H1 (cell line): ENCODE data around the gene EMP2. TPM values are rescaled to one million over a fixed set of nuclear protein-coding genes. Genes with fewer than 3 reads are reported as not detected.

Experiments used
- CTCF ChIA-PET: fragments of 300-600 bp; sonication (Branson Sonifier 250); formaldehyde crosslinking; loops from one replicate; lab custom pipeline; 2021; ENCODE audit not compliant: partially characterized antibody; lab: Charles Lee
- POLR2A ChIA-PET: fragments of 300-600 bp; sonication (Branson Sonifier 250); formaldehyde crosslinking; loops from one replicate; lab custom pipeline; 2021; ENCODE audit warnings: inconsistent platforms; ENCODE audit not compliant: partially characterized antibody; lab: Charles Lee
- DNase-seq, 2 experiments: peaks; one replicate each; pipeline versions ENCODE4 v3.0.0 to v3.0.0-alpha.2; 2010 to 2022; ENCODE audit warnings: low spot score in 2 of 2, low read depth in 1 of 2, mixed read lengths in 1 of 2
- FAIRE-seq: peaks from 2 replicates; lab custom pipeline; 2011; peaks lifted over from hg19 to GRCh38; lab: Jason Lieb, UNC
- H2AFZ ChIP-seq: 2 replicates; pipeline ENCODE4 v1.8.1; 2012; ENCODE audit warnings: low read length, inconsistent platforms
- H2AK5ac ChIP-seq: 2 replicates; pipeline ENCODE4 v1.6.1; 2013; ENCODE audit warnings: low read depth, low read length
- H2BK120ac ChIP-seq: replicated peaks from 2 replicates; pipeline ENCODE3; 2013; ENCODE audit warnings: low read depth, low read length, inconsistent platforms
- H2BK12ac ChIP-seq: 2 replicates; pipeline ENCODE4 v1.6.1; 2013; ENCODE audit warnings: low read depth, low read length
- H2BK15ac ChIP-seq: 2 replicates; pipeline ENCODE4 v1.6.1; 2013; ENCODE audit warnings: low read length
- H2BK20ac ChIP-seq: 2 replicates; pipeline ENCODE4 v1.6.1; 2013; ENCODE audit warnings: low read length
- H2BK5ac ChIP-seq: 2 replicates; pipeline ENCODE4 v1.6.1; 2013; ENCODE audit warnings: low read depth, low read length
- H3K14ac ChIP-seq: 2 replicates; pipeline ENCODE4 v1.6.1; 2013; ENCODE audit warnings: inconsistent platforms; ENCODE audit not compliant: insufficient read length
- H3K18ac ChIP-seq: 2 replicates; pipeline ENCODE4 v1.6.1; 2013; ENCODE audit warnings: low read length; ENCODE audit errors: extremely low read depth
- H3K23ac ChIP-seq: 2 replicates; pipeline ENCODE4 v1.6.1; 2013; ENCODE audit warnings: inconsistent platforms; ENCODE audit not compliant: insufficient read length
- H3K23me2 ChIP-seq: 2 replicates; pipeline ENCODE4 v1.6.1; 2013; ENCODE audit warnings: low read depth, low read length
- H3K27ac ChIP-seq: 2 replicates; pipeline ENCODE4 v1.6.1; 2011; ENCODE audit warnings: low read depth, low read length, inconsistent platforms
- H3K27me3 ChIP-seq, 4 experiments: replicated peaks in 1 of 4; 1 replicate in 1 of 4; 2 replicates in 3 of 4; pipeline versions ENCODE4 v1.6.1 to v1.8.1; 2011 to 2013; ENCODE audit warnings: low read length in 3 of 4, mild to moderate bottlenecking in 3 of 4, inconsistent platforms in 2 of 4, mixed read lengths in 2 of 4, moderate library complexity in 1 of 4; ENCODE audit not compliant: control insufficient read depth in 3 of 4, insufficient read depth in 3 of 4; ENCODE audit errors: extremely low read depth in 1 of 4
- H3K36me3 ChIP-seq, 4 experiments: 2 replicates each; pipeline versions ENCODE4 v1.6.1 to v1.8.1; 2011 to 2013; ENCODE audit warnings: mild to moderate bottlenecking in 4 of 4, low read length in 3 of 4, moderate library complexity in 2 of 4, control low read depth in 1 of 4, inconsistent platforms in 1 of 4; ENCODE audit not compliant: insufficient read depth in 4 of 4, control insufficient read depth in 2 of 4
- H3K4ac ChIP-seq: replicated peaks from 2 replicates; pipeline ENCODE3; 2013; ENCODE audit warnings: low read length, low read depth, mixed read lengths, inconsistent platforms; ENCODE audit not compliant: insufficient read length
- H3K4me1 ChIP-seq, 4 experiments: replicated peaks in 1 of 4; 1 replicate in 1 of 4; 2 replicates in 3 of 4; pipeline versions ENCODE4 v1.6.1 to v1.8.1; 2011 to 2013; ENCODE audit warnings: low read length in 3 of 4, inconsistent platforms in 2 of 4, mixed read lengths in 1 of 4; ENCODE audit not compliant: insufficient read depth in 4 of 4, control insufficient read depth in 3 of 4
- H3K4me2 ChIP-seq, 2 experiments: 2 replicates each; pipeline versions ENCODE4 v1.6.1 to v1.8.1; 2011 to 2013; ENCODE audit warnings: low read depth in 2 of 2, low read length in 2 of 2, control low read depth in 1 of 2, inconsistent platforms in 1 of 2, mild to moderate bottlenecking in 1 of 2; ENCODE audit not compliant: insufficient read depth in 1 of 2
- H3K4me3 ChIP-seq, 4 experiments: fragments of 200-600, 300-600 bp in 1 of 4; sonication (generic), shearing (Covaris generic), sonication (Bioruptor Twin) in 1 of 4; 2 replicates each; pipeline versions ENCODE4 v1.5.1 to v1.8.1; 2011 to 2016; ENCODE audit warnings: low read length in 4 of 4, low read depth in 3 of 4, control low read depth in 2 of 4, inconsistent platforms in 2 of 4, mild to moderate bottlenecking in 2 of 4, mixed read lengths in 1 of 4, moderate library complexity in 1 of 4; ENCODE audit not compliant: insufficient read depth in 2 of 4; ENCODE audit errors: extremely low read depth in 1 of 4
- H3K56ac ChIP-seq: replicated peaks from 2 replicates; pipeline ENCODE3; 2013; ENCODE audit warnings: low read depth, mild to moderate bottlenecking, mixed read lengths, low read length, inconsistent platforms; ENCODE audit not compliant: insufficient read length
- H3K79me1 ChIP-seq: 2 replicates; pipeline ENCODE4 v1.6.1; 2013; ENCODE audit warnings: low read depth, low read length, control low read depth
- H3K79me2 ChIP-seq, 2 experiments: 2 replicates each; pipeline versions ENCODE4 v1.6.1 to v1.8.1; 2012 to 2013; ENCODE audit warnings: low read length in 2 of 2, mild to moderate bottlenecking in 2 of 2, inconsistent platforms in 1 of 2; ENCODE audit not compliant: insufficient read depth in 2 of 2, control insufficient read depth in 1 of 2
- H3K9ac ChIP-seq, 4 experiments: replicated peaks in 1 of 4; 1 replicate in 1 of 4; 2 replicates in 3 of 4; pipeline versions ENCODE4 v1.6.1 to v1.8.1; 2011 to 2013; ENCODE audit warnings: low read depth in 3 of 4, low read length in 3 of 4, control low read depth in 2 of 4, mild to moderate bottlenecking in 2 of 4, moderate library complexity in 2 of 4, inconsistent platforms in 1 of 4; ENCODE audit errors: extremely low read depth in 1 of 4
- H3K9me3 ChIP-seq, 2 experiments: 2 replicates each; pipeline versions ENCODE4 v1.6.1 to v1.8.1; 2012 to 2013; ENCODE audit warnings: mild to moderate bottlenecking in 2 of 2, moderate library complexity in 2 of 2, control low read depth in 1 of 2, inconsistent platforms in 1 of 2, low read depth in 1 of 2, low read length in 1 of 2, mixed read lengths in 1 of 2; ENCODE audit not compliant: insufficient read depth in 2 of 2
- H4K20me1 ChIP-seq, 2 experiments: replicated peaks in 1 of 2; 2 replicates each; pipeline versions ENCODE3 to v1.8.1; 2011 to 2013; ENCODE audit warnings: inconsistent platforms in 2 of 2, low read length in 2 of 2, mild to moderate bottlenecking in 1 of 2; ENCODE audit not compliant: insufficient read depth in 2 of 2, control insufficient read depth in 1 of 2
- H4K5ac ChIP-seq: 2 replicates; pipeline ENCODE4 v1.6.1; 2013; ENCODE audit warnings: low read length, low read depth, mixed read lengths, inconsistent platforms; ENCODE audit not compliant: insufficient read length
- H4K8ac ChIP-seq: 2 replicates; pipeline ENCODE4 v1.8.0; 2013; ENCODE audit warnings: mild to moderate bottlenecking, moderate library complexity, low read length, inconsistent platforms; ENCODE audit not compliant: insufficient read depth; ENCODE audit errors: extremely low read depth
- H4K91ac ChIP-seq: replicated peaks from 2 replicates; pipeline ENCODE3; 2013; ENCODE audit warnings: low read length, mixed read lengths, inconsistent platforms; ENCODE audit not compliant: insufficient read length
- FOSL1 ChIP-seq: IDR thresholded peaks from 2 replicates; pipeline ENCODE4 v1.6.1; 2011; ENCODE audit warnings: mild to moderate bottlenecking, low read depth, low read length, moderate library complexity; ENCODE audit not compliant: insufficient read depth
- GABPA ChIP-seq: IDR thresholded peaks from 2 replicates; pipeline ENCODE4 v1.6.1; 2011; ENCODE audit warnings: mild to moderate bottlenecking, low read length, moderate library complexity, borderline replicate concordance; ENCODE audit not compliant: insufficient read depth
- HDAC2 ChIP-seq, 2 experiments: fragments of 300-600 bp in 1 of 2; sonication (generic) in 1 of 2; IDR thresholded peaks; 2 replicates each; pipeline ENCODE4 v1.6.1; 2011 to 2012; ENCODE audit warnings: low read depth in 2 of 2, low read length in 2 of 2, mild to moderate bottlenecking in 2 of 2, moderate library complexity in 2 of 2, borderline replicate concordance in 1 of 2, inconsistent platforms in 1 of 2
- KDM5A ChIP-seq: fragments of 200-600 bp; IDR thresholded peaks from 2 replicates; pipeline ENCODE4 v1.7.1; 2012; ENCODE audit warnings: mild to moderate bottlenecking, low read length, inconsistent platforms, mixed read lengths
- NRF1 ChIP-seq: IDR thresholded peaks from 2 replicates; pipeline ENCODE4 v1.6.1; 2011; ENCODE audit warnings: mild to moderate bottlenecking, low read depth, low read length, improper control_type of control experiment
- POLR2AphosphoS5 ChIP-seq: IDR thresholded peaks from 2 replicates; pipeline ENCODE4 v1.6.1; 2011; ENCODE audit warnings: low read depth, low read length
- RAD21 ChIP-seq, 2 experiments: IDR thresholded peaks in 1 of 2; conservative IDR thresholded peaks in 1 of 2; 2 replicates each; pipeline ENCODE4 v1.6.1; 2011; ENCODE audit warnings: low read depth in 2 of 2, low read length in 2 of 2, improper control_type of control experiment in 1 of 2, inconsistent platforms in 1 of 2, mild to moderate bottlenecking in 1 of 2, moderate library complexity in 1 of 2
- SAP30 ChIP-seq: fragments of 300-600 bp; sonication (generic); IDR thresholded peaks from 2 replicates; pipeline ENCODE4 v1.7.1; 2012; ENCODE audit warnings: low read length, moderate library complexity, mild to moderate bottlenecking, inconsistent platforms; ENCODE audit not compliant: insufficient read depth, insufficient replicate concordance
- TAF1 ChIP-seq: IDR thresholded peaks from 2 replicates; pipeline ENCODE4 v1.6.1; 2011; ENCODE audit warnings: mild to moderate bottlenecking, low read depth, low read length
- TAF7 ChIP-seq: optimal IDR thresholded peaks from 2 replicates; pipeline ENCODE3; 2011; ENCODE audit warnings: low read depth, mild to moderate bottlenecking, inconsistent platforms, low read length, moderate library complexity, borderline replicate concordance
- TBP ChIP-seq: IDR thresholded peaks from 2 replicates; pipeline ENCODE4 v1.6.1; 2011; ENCODE audit warnings: low read depth, low read length, improper control_type of control experiment
- TEAD4 ChIP-seq: IDR thresholded peaks from 2 replicates; pipeline ENCODE4 v1.6.1; 2012; ENCODE audit warnings: low read depth, low read length, inconsistent platforms, mixed read lengths
- ZNF274 ChIP-seq: IDR thresholded peaks from 2 replicates; pipeline ENCODE4 v1.7.0; 2012; ENCODE audit warnings: low read length, borderline replicate concordance; ENCODE audit errors: extremely low read depth
- WGBS, 2 experiments: shearing (Covaris generic) in 1 of 2; methylation state at CpG; one replicate each; pipeline versions ENCODE4 v1.1.6 to v1.1.7; 2013 to 2015; ENCODE audit warnings: low lambda C conversion rate in 2 of 2, mixed read lengths in 2 of 2, inconsistent platforms in 1 of 2, low coverage in 1 of 2, missing lambda C conversion rate in 1 of 2; ENCODE audit not compliant: insufficient replicate concordance in 2 of 2, insufficient coverage in 1 of 2, insufficient read length in 1 of 2; ENCODE audit errors: extremely low coverage in 1 of 2, missing lambda C conversion rate in 1 of 2; 5-methylcytosine and 5-hydroxymethylcytosine counted together
- polyA plus RNA-seq, 7 experiments: library from polyadenylated mRNA; depleted of rRNA in 3 of 7; stranded (reverse) in 5 of 7; unstranded in 2 of 7; fragments of >200 nt in 5 of 7; fragments of 200-250 nt in 2 of 7; gene quantifications; 1 replicate in 5 of 7; 2 replicates in 1 of 7; 4 replicates in 1 of 7; pipeline versions ENCODE4 v1.2.1 to v1.2.3, GENCODE V29; 2011 to 2013; ENCODE audit warnings: missing spikeins in 2 of 7, mixed read lengths in 2 of 7
- total RNA-seq: library from RNA; stranded (reverse); fragmentation: NEBNext Ultra II Directional; extraction: Animal tissue kit (Norgen Biotek cat#: 25700); gene quantifications from 2 replicates; pipeline ENCODE4 v1.2.1, GENCODE V29; 2021

EMP2 gene
- total and polyA plus RNA-seq, 2 of the 8 experiments (the other 6 are each of a cell fraction or from before 2014, with no cell fraction given): 22.6 to 23.3 TPM

- Histone ChIP-seq H4K8ac (no peak overlapping the region), H2AK5ac (no peak overlapping the region), H2BK15ac (no peak overlapping the region), H3K79me2 (no peaks in the 10 kb centered on the region), H3K4me1 (peaks cover 3 to 8% (median 6%) of the 10 kb centered on the region in 4 experiments), H3K4ac (no peak overlapping the region), H2BK20ac (no peak overlapping the region), H3K79me1 (no peaks in the 10 kb centered on the region), H3K4me3 (no peak overlapping the region), H3K9me3 (no peaks in the 10 kb centered on the region), H3K23ac (no peak overlapping the region), H4K5ac (no peak overlapping the region), H3K27ac (no peak overlapping the region), H3K36me3 (no peaks in the 10 kb centered on the region; a peak in 1 of 8 replicates), H2BK12ac (no peak overlapping the region), H3K56ac (no peak overlapping the region), H2BK120ac (no peak overlapping the region), H3K4me2 (no peak overlapping the region), H2AFZ (0 out of 2 replicates have a peak overlapping the region, but pooled peaks have one; percentile 49), H3K14ac (no peak overlapping the region), H3K23me2 (no peaks in the 10 kb centered on the region; the same call in 1 of the 2 replicates), H3K18ac (no peak overlapping the region), H3K9ac (no peak overlapping the region), H4K91ac (peak overlapping the region; percentile 25), H3K27me3 (no peaks in the 10 kb centered on the region), H2BK5ac (no peak overlapping the region), H4K20me1 (no peaks in the 10 kb centered on the region)
- POLR2A ChIA-PET: no interaction called here
- DNase-seq (no peak), FAIRE-seq (no peak)
- WGBS, 2 experiments: 79% methylated on average over 6 of the region's 6 CpGs; no CpG with 5 or more reads in 1 of the 2 experiments
- CTCF ChIA-PET: interaction anchor here (1.1 to 1.2 kb wide), 3 partner anchors 19 to 307 kb away, joined by 3 read pairs; partner anchors contain the start of gene EMP2
- TF ChIP-seq TBP (no peak), POLR2AphosphoS5 (no peak), TAF7 (no peak), NRF1 (no peak), TEAD4 (no peak), KDM5A (no peak), GABPA (no peak), SAP30 (no peak), ZNF274 (no peak), RAD21 (IDR thresholded peaks at IDR 0.05 in 1 of 2, conservative IDR thresholded peaks at IDR 0.05 in 1 of 2; ENCODE audit: low read depth in 2 of 2, low read length in 2 of 2) (no peak), FOSL1 (no peak), HDAC2 (IDR thresholded peaks at IDR 0.05; ENCODE audit: borderline replicate concordance in 1 of 2, low read depth in 2 of 2, low read length in 2 of 2) (no peak), TAF1 (no peak)
These were observed 31.5 kb upstream of the EMP2 start for GRCh38 chr16:10611825-10612342.
